Sigmoid colon (tissue), 4 donors: ENCODE data around the gene RCL1.

ENCODE experiments used
- POLR2A ChIP-seq, 2 donors: fragments of 450-650 bp; IDR thresholded peaks; one replicate each; pipeline ENCODE4 v1.6.1; 2016; ENCODE audit warnings: antibody characterized with exemption in 2 of 2, mild to moderate bottlenecking in 2 of 2, moderate library complexity in 2 of 2
- POLR2AphosphoS5 ChIP-seq, 4 donors: sonication (generic); formaldehyde crosslinking; IDR thresholded peaks; one replicate each; pipeline ENCODE4 v1.6.1; 2017; ENCODE audit warnings: antibody characterized with exemption in 4 of 4
- TF ChIP-seq, protein P1 (sequence below), 4 experiments: fragments of 450-650 bp in 3 of 4; fragments of 200-600 bp in 1 of 4; IDR thresholded peaks; one replicate each; pipeline ENCODE4 v1.5.1; 2016 to 2019; ENCODE audit warnings: antibody characterized with exemption in 4 of 4, mild to moderate bottlenecking in 3 of 4, moderate library complexity in 2 of 4

DNA sequence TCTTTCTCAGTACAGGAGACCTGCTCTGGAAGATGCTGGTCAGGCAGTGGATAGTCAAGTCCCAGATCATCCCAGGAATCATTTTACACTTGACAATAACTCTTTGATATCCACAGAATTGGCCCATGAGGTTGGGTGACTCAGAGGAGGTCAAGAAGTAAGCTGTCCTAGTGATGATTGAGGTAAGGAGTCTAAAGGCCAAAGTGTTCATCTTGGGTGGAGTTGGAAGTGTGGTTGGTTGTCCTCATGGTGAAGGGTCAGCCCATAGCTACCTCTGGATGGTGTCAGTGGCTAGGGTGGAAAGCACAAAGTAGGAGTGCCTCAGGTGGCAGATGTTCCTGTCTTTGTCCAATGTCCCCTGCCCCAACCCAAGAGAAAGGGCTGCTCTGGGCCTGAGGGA, 24.1 kb upstream of the RCL1 start:
- TF ChIP-seq, protein P1, sequence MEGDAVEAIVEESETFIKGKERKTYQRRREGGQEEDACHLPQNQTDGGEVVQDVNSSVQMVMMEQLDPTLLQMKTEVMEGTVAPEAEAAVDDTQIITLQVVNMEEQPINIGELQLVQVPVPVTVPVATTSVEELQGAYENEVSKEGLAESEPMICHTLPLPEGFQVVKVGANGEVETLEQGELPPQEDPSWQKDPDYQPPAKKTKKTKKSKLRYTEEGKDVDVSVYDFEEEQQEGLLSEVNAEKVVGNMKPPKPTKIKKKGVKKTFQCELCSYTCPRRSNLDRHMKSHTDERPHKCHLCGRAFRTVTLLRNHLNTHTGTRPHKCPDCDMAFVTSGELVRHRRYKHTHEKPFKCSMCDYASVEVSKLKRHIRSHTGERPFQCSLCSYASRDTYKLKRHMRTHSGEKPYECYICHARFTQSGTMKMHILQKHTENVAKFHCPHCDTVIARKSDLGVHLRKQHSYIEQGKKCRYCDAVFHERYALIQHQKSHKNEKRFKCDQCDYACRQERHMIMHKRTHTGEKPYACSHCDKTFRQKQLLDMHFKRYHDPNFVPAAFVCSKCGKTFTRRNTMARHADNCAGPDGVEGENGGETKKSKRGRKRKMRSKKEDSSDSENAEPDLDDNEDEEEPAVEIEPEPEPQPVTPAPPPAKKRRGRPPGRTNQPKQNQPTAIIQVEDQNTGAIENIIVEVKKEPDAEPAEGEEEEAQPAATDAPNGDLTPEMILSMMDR (IDR thresholded peaks at IDR 0.05) = no peak
- TF ChIP-seq POLR2AphosphoS5 (IDR thresholded peaks at IDR 0.05) (no peak), POLR2A (IDR thresholded peaks at IDR 0.05) (no peak)
